Parathyroid adenoma (tissue), 2 donors: ENCODE measurements around the gene XYLT1.

Experiments used
- H2AFZ ChIP-seq: fragments of 300-600 bp; sonication (generic); one replicate; pipeline ENCODE4 v1.7.0; 2017; ENCODE audit warnings: antibody characterized with exemption, mild to moderate bottlenecking
- H3K27ac ChIP-seq: fragments of 300-600 bp; sonication (generic); one replicate; pipeline ENCODE4 v1.7.0; 2017
- H3K27me3 ChIP-seq: fragments of 300-600 bp; sonication (generic); one replicate; pipeline ENCODE4 v1.7.0; 2017; ENCODE audit warnings: low read length; ENCODE audit not compliant: control insufficient read depth, insufficient read depth
- H3K36me3 ChIP-seq: fragments of 300-600 bp; sonication (generic); one replicate; pipeline ENCODE4 v1.7.0; 2017; ENCODE audit warnings: low read length; ENCODE audit not compliant: control insufficient read depth, insufficient read depth
- H3K4me1 ChIP-seq: fragments of 300-600 bp; sonication (generic); one replicate; pipeline ENCODE4 v1.7.0; 2017; ENCODE audit warnings: control low read depth
- H3K4me2 ChIP-seq: fragments of 300-600 bp; sonication (generic); one replicate; pipeline ENCODE4 v1.7.0; 2017; ENCODE audit warnings: low read length
- H3K4me3 ChIP-seq: fragments of 300-600 bp; sonication (generic); one replicate; pipeline ENCODE4 v1.7.0; 2017; ENCODE audit warnings: low read depth, low read length
- H3K79me2 ChIP-seq: fragments of 300-600 bp; sonication (generic); one replicate; pipeline ENCODE4 v1.7.0; 2017; ENCODE audit warnings: control low read depth
- H3K9ac ChIP-seq: fragments of 300-600 bp; sonication (generic); one replicate; pipeline ENCODE4 v1.7.0; 2017; ENCODE audit warnings: mild to moderate bottlenecking
- H3K9me3 ChIP-seq: fragments of 300-600 bp; sonication (generic); one replicate; pipeline ENCODE4 v1.7.0; 2017; ENCODE audit warnings: low read length; ENCODE audit not compliant: control insufficient read depth
- CTCF ChIP-seq: fragments of 300-600 bp; sonication (generic); IDR thresholded peaks from one replicate; pipeline ENCODE4 v1.7.0; 2017; ENCODE audit warnings: antibody characterized with exemption, mild to moderate bottlenecking
- donor health status: primary hyperparathyroidism.

Gene XYLT1

GRCh38 chr16:17377360-17378324 is 93.1 kb downstream of the XYLT1 start:
- no peak overlapping the region for H3K4me3 ChIP-seq
- H2AFZ ChIP-seq = no peak overlapping the region

DNA sequence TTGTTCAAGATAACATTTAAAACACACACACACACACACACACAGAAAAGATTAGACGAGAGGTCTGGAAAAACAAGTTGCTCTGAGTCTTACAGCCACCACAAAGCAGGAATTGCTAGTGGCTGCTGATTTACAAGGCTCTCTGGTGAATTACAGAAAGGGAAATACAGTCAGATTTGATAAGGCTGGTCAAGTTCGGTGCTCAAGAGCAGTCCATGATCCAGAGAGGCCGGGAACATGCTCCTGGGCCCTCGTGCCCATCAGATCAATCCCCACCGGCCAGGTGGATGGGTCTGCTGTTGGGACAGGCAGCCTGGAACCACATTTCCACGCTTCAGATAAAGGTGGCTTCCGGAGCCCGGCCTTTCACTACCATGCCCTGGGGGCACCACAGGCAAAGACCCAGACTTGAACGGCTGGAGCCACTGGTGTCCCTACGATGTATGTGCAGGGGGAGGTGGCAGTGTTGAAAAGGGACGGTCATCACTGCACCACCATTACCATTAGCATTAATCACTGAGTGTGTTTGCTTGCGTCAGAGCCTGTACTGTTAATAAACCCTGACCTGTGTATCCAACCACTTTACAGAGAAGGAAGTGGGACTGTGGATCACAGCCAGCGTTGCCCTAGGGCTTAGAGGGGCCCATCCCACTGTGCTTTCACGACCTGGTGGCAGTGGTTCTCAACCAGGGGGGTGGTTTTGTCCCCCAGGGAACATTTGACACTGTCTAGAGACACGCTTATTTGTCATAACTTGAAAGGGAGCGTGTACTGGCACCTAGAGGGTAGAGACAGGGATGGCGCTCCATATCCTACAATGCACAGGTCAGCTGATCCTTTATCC is 95.1 kb downstream of the XYLT1 start:
- no peak for TF ChIP-seq CTCF
- Histone ChIP-seq H3K27me3 (no peaks in the 10 kb centered on the region), H2AFZ (no peak overlapping the region), H3K4me2 (no peak overlapping the region), H3K27ac (no peak overlapping the region), H3K9me3 (no peaks in the 10 kb centered on the region), H3K79me2 (peaks cover 5% of the 10 kb centered on the region), H3K4me1 (peaks cover 4% of the 10 kb centered on the region), H3K4me3 (no peak overlapping the region), H3K36me3 (no peaks in the 10 kb centered on the region), H3K9ac (no peak overlapping the region)

More at GRCh38 chr16:17377360-17378324, 93.1 kb downstream of the XYLT1 start:
- Histone ChIP-seq H3K9me3 (no peaks in the 10 kb centered on the region), H3K36me3 (no peaks in the 10 kb centered on the region), H3K4me2 (no peak overlapping the region), H3K9ac (no peak overlapping the region), H3K27ac (no peak overlapping the region), H3K27me3 (no peaks in the 10 kb centered on the region), H3K4me1 (peaks cover 3% of the 10 kb centered on the region), H3K79me2 (peaks cover 5% of the 10 kb centered on the region)
- TF ChIP-seq CTCF = no peak

GRCh38 chr16:17374668-17375255 is 96.0 kb downstream of the XYLT1 start:
- H3K4me2 ChIP-seq = no peak overlapping the region
- no peaks in the 10 kb centered on the region for H3K9me3 ChIP-seq
- no peak for TF ChIP-seq CTCF
- no peak overlapping the region for H3K9ac ChIP-seq
- peaks cover 5% of the 10 kb centered on the region for H3K79me2 ChIP-seq
- no peak overlapping the region for H3K27ac ChIP-seq
- no peak overlapping the region for H3K4me3 ChIP-seq
- no peak overlapping the region for H2AFZ ChIP-seq
- H3K27me3 ChIP-seq = no peaks in the 10 kb centered on the region
- no peaks in the 10 kb centered on the region for H3K36me3 ChIP-seq
- peaks cover 11% of the 10 kb centered on the region for H3K4me1 ChIP-seq

DNA sequence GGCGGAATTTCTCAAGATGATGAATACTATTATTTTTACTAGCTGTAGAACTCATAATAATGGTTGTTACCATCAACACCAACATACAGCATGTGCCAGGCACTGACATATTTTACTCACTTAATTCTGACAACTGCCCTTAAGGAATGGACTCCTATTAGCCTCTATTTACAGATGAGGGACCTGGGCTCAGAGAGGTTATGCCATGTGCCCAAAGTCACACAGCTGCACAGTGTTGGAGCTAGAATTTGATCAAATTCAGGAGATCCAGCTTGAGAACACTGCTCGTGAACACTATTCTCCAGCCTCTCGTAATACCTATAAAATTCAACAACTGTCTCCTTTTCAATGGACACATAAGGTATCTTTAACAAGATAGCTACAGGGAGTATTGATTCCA is 97.2 kb downstream of the XYLT1 start:
- Histone ChIP-seq H3K4me1 (peaks cover 8% of the 10 kb centered on the region), H2AFZ (no peak overlapping the region), H3K9me3 (no peaks in the 10 kb centered on the region), H3K36me3 (no peaks in the 10 kb centered on the region), H3K27ac (no peak overlapping the region), H3K4me3 (no peak overlapping the region), H3K9ac (no peak overlapping the region), H3K27me3 (no peaks in the 10 kb centered on the region), H3K4me2 (no peak overlapping the region), H3K79me2 (peaks cover 5% of the 10 kb centered on the region)
- TF ChIP-seq CTCF = no peak
